Gastroesophageal sphincter (tissue), 4 donors: ENCODE data around the gene TAS2R9. TPM values are rescaled to one million over a fixed set of nuclear protein-coding genes. Genes with fewer than 3 reads are reported as not detected.

ENCODE experiments used
- ATAC-seq: fragments of 150-250 bp; one replicate; pipeline ENCODE4 v1.9.1; 2016; ENCODE audit warnings: mild to moderate bottlenecking, moderate library complexity
- H3K27ac ChIP-seq, 4 donors: fragments of 200-600 bp; sonication (generic) in 3 of 4; 1 replicate in 3 of 4; 2 replicates in 1 of 4; pipeline ENCODE4 v1.5.1; 2016 to 2019
- H3K27me3 ChIP-seq: fragments of 200-600 bp; sonication (generic); one replicate; pipeline ENCODE4 v1.5.1; 2019
- H3K36me3 ChIP-seq, 2 donors: fragments of 200-600 bp; sonication (generic); one replicate each; pipeline ENCODE4 v1.5.1; 2019; ENCODE audit warnings: control low read depth in 1 of 2
- H3K4me1 ChIP-seq, 3 donors: fragments of 200-600 bp; sonication (generic); 1 replicate in 2 of 3; 2 replicates in 1 of 3; pipeline ENCODE4 v1.5.1; 2016 to 2019; ENCODE audit warnings: control low read depth in 2 of 3
- H3K4me3 ChIP-seq, 2 donors: fragments of 200-600 bp; sonication (generic); one replicate each; pipeline ENCODE4 v1.5.1; 2019; ENCODE audit warnings: mild to moderate bottlenecking in 1 of 2, moderate library complexity in 1 of 2
- H3K9me3 ChIP-seq, 3 donors: fragments of 200-600 bp; sonication (generic); one replicate each; pipeline ENCODE4 v1.5.1; 2017 to 2019; ENCODE audit warnings: control low read depth in 2 of 3
- CTCF ChIP-seq, 4 experiments: fragments of 200-600 bp in 2 of 4; fragments of 450-650 bp in 2 of 4; sonication (generic) in 1 of 4; IDR thresholded peaks; one replicate each; pipeline ENCODE4 v1.5.1; 2017 to 2019; ENCODE audit warnings: antibody characterized with exemption in 4 of 4, mild to moderate bottlenecking in 2 of 4, moderate library complexity in 2 of 4
- EP300 ChIP-seq: sonication (generic); formaldehyde crosslinking; IDR thresholded peaks from one replicate; pipeline ENCODE4 v1.6.1; 2017; ENCODE audit warnings: antibody characterized with exemption, mild to moderate bottlenecking
- POLR2A ChIP-seq, 2 donors: fragments of 450-650 bp; IDR thresholded peaks; one replicate each; pipeline ENCODE4 v1.6.1; 2017; ENCODE audit warnings: antibody characterized with exemption in 2 of 2, mild to moderate bottlenecking in 2 of 2, moderate library complexity in 1 of 2
- POLR2AphosphoS5 ChIP-seq: sonication (generic); formaldehyde crosslinking; IDR thresholded peaks from one replicate; pipeline ENCODE4 v1.6.1; 2017; ENCODE audit warnings: antibody characterized with exemption
- WGBS, 2 donors: methylation state at CpG; one replicate each; pipeline ENCODE4 v1.1.5; 2018; ENCODE audit warnings: low coverage in 1 of 2; 5-methylcytosine and 5-hydroxymethylcytosine counted together
- total RNA-seq, 4 donors: library from RNA; depleted of rRNA; stranded (reverse); fragments of >200 nt; gene quantifications; one replicate each; pipeline ENCODE4 v1.1.0, GENCODE V29; 2016

Gene TAS2R9
- not detected for total RNA-seq

- H3K9me3 ChIP-seq = no peaks in the 10 kb centered on the region
- H3K4me1 ChIP-seq = no peaks in the 10 kb centered on the region
- H3K27ac ChIP-seq = no peak within 1 kb of the TSS
- no peak within 1 kb of the TSS for H3K4me3 ChIP-seq
- TF ChIP-seq POLR2AphosphoS5 = no peak
- H3K36me3 ChIP-seq = no peaks in the 10 kb centered on the region
- H3K27me3 ChIP-seq = no peaks in the 10 kb centered on the region
- ATAC-seq = no peak
These were observed at the start of gene TAS2R9 for GRCh38 chr12:10810068-10810467. Gene TAS2R9, minus strand, starts transcription at chr12:10810168. Its CDS starts 93 bp downstream, at chr12:10810075.

- no peaks in the 10 kb centered on the region for H3K27me3 ChIP-seq
- no peak overlapping the region for H3K27ac ChIP-seq
- no peak for TF ChIP-seq CTCF (IDR thresholded peaks at IDR 0.05)
- no peak for TF ChIP-seq POLR2AphosphoS5
- no peak for TF ChIP-seq EP300
- TF ChIP-seq POLR2A (IDR thresholded peaks at IDR 0.05) = no peak
- H3K4me3 ChIP-seq = no peak overlapping the region
- peaks cover 0 to 27% of the 10 kb centered on the region in 2 donors for H3K36me3 ChIP-seq
- 95 to 100% methylated on average over 1 to 2 of the region's 2 CpGs for WGBS, 2 donors
- peaks cover 0 to 7% (median 0%) of the 10 kb centered on the region in 3 donors for H3K9me3 ChIP-seq
- no peaks in the 10 kb centered on the region for H3K4me1 ChIP-seq
- no peak for ATAC-seq
These were observed 45.8 kb upstream of the TAS2R9 start for GRCh38 chr12:10855807-10856206.

- WGBS, 2 donors = no CpG with 5 or more reads among the region's 2 CpGs
- TF ChIP-seq POLR2AphosphoS5 (no peak), POLR2A (IDR thresholded peaks at IDR 0.05) (no peak), EP300 (no peak), CTCF (IDR thresholded peaks at IDR 0.05) (no peak)
These were observed 43.8 kb upstream of the TAS2R9 start for GRCh38 chr12:10853776-10854175.

GRCh38 chr12:10851243-10851858 lies 41.4 kb upstream of the TAS2R9 start:
- Histone ChIP-seq H3K4me1 (no peaks in the 10 kb centered on the region), H3K27ac (no peak overlapping the region), H3K9me3 (peaks cover 0 to 7% (median 0%) of the 10 kb centered on the region in 3 donors), H3K36me3 (peaks cover 0 to 37% of the 10 kb centered on the region in 2 donors), H3K4me3 (no peak overlapping the region), H3K27me3 (no peaks in the 10 kb centered on the region)
- WGBS, 2 donors = 29 to 70% methylated on average over 1 to 3 of the region's 4 CpGs
- no peak for ATAC-seq
- TF ChIP-seq POLR2A (IDR thresholded peaks at IDR 0.05) = no peak
- TF ChIP-seq CTCF (IDR thresholded peaks at IDR 0.05) = no peak
- TF ChIP-seq POLR2AphosphoS5 = no peak
- no peak for TF ChIP-seq EP300

More at GRCh38 chr12:10853776-10854175, 43.8 kb upstream of the TAS2R9 start:
- Histone ChIP-seq H3K4me3 (no peak overlapping the region), H3K27ac (no peak overlapping the region), H3K9me3 (peaks cover 0 to 7% (median 0%) of the 10 kb centered on the region in 3 donors), H3K27me3 (no peaks in the 10 kb centered on the region), H3K36me3 (peaks cover 0 to 27% of the 10 kb centered on the region in 2 donors), H3K4me1 (no peaks in the 10 kb centered on the region)
- no peak for ATAC-seq

- no peak for TF ChIP-seq POLR2AphosphoS5
- TF ChIP-seq EP300 = no peak
- no peak for TF ChIP-seq CTCF (IDR thresholded peaks at IDR 0.05)
- TF ChIP-seq POLR2A (IDR thresholded peaks at IDR 0.05) = no peak
These were observed 39.5 kb upstream of the TAS2R9 start, which contains the start of gene PRR4 for GRCh38 chr12:10849425-10849878. Gene PRR4, minus strand, starts transcription at chr12:10849475. Its CDS starts 38 bp downstream, at chr12:10849437.

More at GRCh38 chr12:10849425-10849878, 39.5 kb upstream of the TAS2R9 start, which contains the start of gene PRR4:
- Histone ChIP-seq H3K4me3 (no peak within 1 kb of the TSS), H3K4me1 (no peaks in the 10 kb centered on the region), H3K36me3 (peaks cover 0 to 30% of the 10 kb centered on the region in 2 donors), H3K9me3 (no peaks in the 10 kb centered on the region), H3K27me3 (no peaks in the 10 kb centered on the region), H3K27ac (no peak within 1 kb of the TSS)
- 83 to 87% methylated on average over 3 of the region's 4 CpGs for WGBS, 2 donors
- ATAC-seq = no peak
